Fibroblast of pulmonary artery (primary cell): ENCODE data around the gene TBXA2R.
A peak's percentile ranks its signal among the peaks of the same experiment; 100 is the strongest.
"Not testable (repeated sequence)": the region's sequence is repeated elsewhere in the genome, so short reads cannot be mapped to it uniquely, and the experiment has no call there.

Experiments
- DNase-seq: peaks from one replicate; pipeline ENCODE4 v3.0.0-alpha.2; 2010; ENCODE audit warnings: low read depth
- H3K4me3 ChIP-seq: replicated peaks from 2 replicates; pipeline ENCODE4 v1.5.1; 2011; ENCODE audit warnings: low read depth, mild to moderate bottlenecking, control low read depth, low read length, moderate library complexity
- CTCF ChIP-seq: IDR thresholded peaks from 2 replicates; pipeline ENCODE4 v1.5.1; 2011; ENCODE audit warnings: mild to moderate bottlenecking, control low read depth, low read length, inconsistent platforms; ENCODE audit errors: missing control alignments

The TBXA2R gene

GRCh38 chr19:3585301-3586126, 21.2 kb downstream of the TBXA2R start, which contains the start of gene GIPC3:
Gene GIPC3, plus strand, starts transcription at chr19:3585478. Its CDS starts 120 bp downstream, at chr19:3585598.
- peak within 1 kb of the TSS; percentile 14 for H3K4me3 ChIP-seq
- no peak for TF ChIP-seq CTCF
- no peak for DNase-seq

GRCh38 chr19:3584036-3584802, 22.5 kb downstream of the TBXA2R start:
- not testable (repeated sequence) for H3K4me3 ChIP-seq, DNase-seq

GRCh38 chr19:3581792-3582191, 24.9 kb downstream of the TBXA2R start:
- DNase-seq = not testable (repeated sequence)

GRCh38 chr19:3580156-3580934, 26.3 kb downstream of the TBXA2R start:
- peak; percentile 95 for DNase-seq
- TF ChIP-seq CTCF = no peak
- H3K4me3 ChIP-seq = no peak overlapping the region

More at GRCh38 chr19:3581792-3582191, 24.9 kb downstream of the TBXA2R start:
- H3K4me3 ChIP-seq = not testable (repeated sequence)

DNA sequence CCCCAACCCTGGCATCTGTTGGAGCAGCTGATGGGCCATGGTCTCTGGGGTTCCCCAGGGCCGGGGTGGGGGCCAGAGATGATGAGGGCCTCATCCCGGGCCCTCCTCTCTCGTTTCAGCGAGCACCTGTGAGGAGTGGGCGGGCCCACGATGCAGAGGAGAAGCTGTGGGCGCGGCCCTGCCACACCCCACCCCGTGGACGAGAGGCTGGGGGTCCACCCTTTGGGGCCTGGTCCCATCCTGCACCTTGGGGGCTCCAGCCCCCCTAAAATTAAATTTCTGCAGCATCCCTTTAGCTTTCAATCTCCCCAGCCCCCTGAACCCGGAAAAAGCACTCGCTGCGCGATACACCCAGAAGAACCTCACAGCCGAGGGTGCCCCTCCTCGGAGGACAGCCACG, 28.3 kb downstream of the TBXA2R start:
- DNase-seq = no peak
- TF ChIP-seq CTCF = no peak
- no peak overlapping the region for H3K4me3 ChIP-seq

DNA sequence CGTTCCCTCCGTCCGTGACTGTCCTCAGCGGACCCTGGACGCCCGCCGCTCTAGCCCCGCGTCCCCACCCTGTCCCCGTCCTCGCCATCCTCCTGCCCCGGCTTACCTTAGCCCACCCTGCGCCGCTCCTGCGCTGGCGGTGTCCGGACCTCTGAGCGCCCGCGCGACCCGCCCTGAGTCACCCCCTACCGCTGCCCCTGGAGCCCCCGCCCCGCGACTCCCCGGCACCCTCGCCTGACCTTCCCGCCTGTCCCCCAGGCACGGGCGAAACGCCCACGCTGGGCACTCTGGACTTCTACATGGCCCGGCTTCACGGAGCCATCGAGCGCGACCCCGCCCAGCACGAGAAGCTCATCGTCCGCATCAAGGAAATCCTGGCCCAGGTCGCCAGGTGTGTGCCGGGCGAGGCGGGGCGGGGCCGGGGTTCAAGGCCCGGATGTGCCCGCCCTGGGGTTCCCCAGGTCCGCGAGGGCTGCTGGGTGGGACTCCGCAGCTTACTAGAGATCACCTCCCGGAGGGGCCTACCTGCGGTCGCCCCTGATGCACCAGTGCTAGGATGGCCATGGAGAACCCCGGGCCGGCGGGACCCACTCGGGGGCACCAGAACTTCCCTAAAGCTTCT, 28.8 kb downstream of the TBXA2R start:
- no peak for TF ChIP-seq CTCF
- no peak for DNase-seq
- no peak overlapping the region for H3K4me3 ChIP-seq

DNA sequence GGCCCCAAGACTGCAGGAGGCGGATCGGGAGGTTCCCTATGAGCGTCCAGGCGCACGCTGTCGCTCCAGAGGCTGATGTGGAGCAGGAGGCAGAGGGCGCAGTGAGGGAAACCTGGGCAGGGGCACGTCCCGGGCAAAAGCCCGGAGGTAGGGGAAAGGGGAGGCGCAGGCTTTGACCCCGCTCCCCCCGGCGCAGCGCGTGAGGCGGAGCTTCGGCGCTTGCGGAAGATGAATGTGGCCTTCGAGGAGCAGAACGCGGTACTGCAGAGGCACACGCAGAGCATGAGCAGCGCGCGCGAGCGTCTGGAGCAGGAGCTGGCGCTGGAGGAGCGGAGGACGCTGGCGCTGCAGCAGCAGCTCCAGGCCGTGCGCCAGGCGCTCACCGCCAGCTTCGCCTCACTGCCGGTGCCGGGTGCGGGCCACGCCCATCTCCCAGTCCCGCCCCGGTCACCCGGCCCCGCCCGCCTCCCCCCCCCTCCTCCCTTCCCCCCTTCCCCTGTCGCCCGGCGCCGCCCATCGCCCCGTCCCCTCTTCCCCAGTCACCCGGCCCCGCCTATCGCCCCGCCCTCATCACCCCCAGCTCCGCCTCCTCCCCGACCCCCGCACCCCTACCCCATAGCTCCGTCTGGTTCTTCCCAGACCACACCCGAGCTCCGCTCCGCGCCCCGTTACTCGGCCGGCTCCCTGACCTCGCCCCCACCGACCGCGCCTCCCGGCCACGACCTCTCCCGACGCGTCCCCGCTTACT, 29.8 kb downstream of the TBXA2R start:
- no peak for TF ChIP-seq CTCF
- peak; percentile 73 for DNase-seq
- H3K4me3 ChIP-seq = no peak overlapping the region
